Measurements from ENCODE around the gene SLC37A2. TPM values are rescaled to one million over a fixed set of nuclear protein-coding genes. Genes with fewer than 3 reads are reported as not detected.

SLC37A2 gene
- total RNA-seq, 2 donors from 2014 or later: 6.0 to 8.9 TPM

DNA sequence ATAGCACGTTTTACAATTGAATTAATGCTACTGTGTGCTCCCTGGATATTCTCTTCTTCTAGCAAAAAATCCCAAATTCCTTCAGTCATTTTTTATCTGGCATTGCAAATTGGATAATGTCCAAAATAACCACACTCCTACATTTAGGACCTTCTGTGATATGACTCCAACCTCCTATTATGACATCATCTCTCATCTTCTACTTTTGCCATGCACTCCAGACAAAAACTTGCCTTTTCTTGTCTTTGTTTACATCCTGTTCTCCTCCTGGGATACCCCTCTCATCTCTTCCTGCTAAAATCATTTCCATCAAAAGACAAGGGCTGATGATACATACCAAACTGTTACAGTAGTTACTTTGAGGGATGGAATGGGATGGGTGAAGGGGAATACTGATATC, 69.0 kb downstream of the SLC37A2 start:
- intact Hi-C loops (cut with DNase I): no loop called here
- DNase-seq (no peak), ATAC-seq (no peak)

- ATAC-seq (no peak), DNase-seq (no peak)
- intact Hi-C loops (cut with DNase I): no loop called here
Observed at GRCh38 chr11:125132596-125132995, 69.5 kb downstream of the SLC37A2 start.

DNA sequence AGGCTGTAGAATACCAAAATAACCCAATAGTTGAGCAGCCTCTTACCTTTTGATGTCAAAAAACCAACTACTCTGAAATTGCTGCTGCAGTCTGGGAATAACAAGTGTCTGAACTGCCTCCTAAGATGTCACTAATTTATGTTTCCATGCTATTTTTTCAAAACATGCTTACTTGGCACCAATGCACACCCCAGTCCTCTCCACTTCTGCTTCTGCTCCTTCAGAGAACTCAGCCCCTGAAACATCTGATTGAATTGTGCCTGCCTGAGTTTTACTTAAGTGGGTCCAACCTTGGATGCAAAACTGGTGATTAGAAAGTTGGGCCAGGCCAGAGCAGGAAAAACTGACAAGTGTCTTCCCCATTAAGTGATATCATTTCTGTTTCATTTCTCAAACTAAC, 72.9 kb downstream of the SLC37A2 start:
- ATAC-seq (no peak), DNase-seq (no peak)
- intact Hi-C loops (cut with DNase I): loop anchor here in 1 of 2 donors (5.0 kb wide), 1 partner anchor 164 kb away; no protein-coding TSS in a partner anchor

- ATAC-seq: no peak
Observed at GRCh38 chr11:125138966-125139365, 75.9 kb downstream of the SLC37A2 start.

GRCh38 chr11:125139778-125140177, 76.7 kb downstream of the SLC37A2 start:
- DNase-seq (no peak), ATAC-seq (no peak)
- intact Hi-C loops (cut with DNase I): loop anchor here in 1 of 2 donors (5.0 kb wide), 1 partner anchor 167 kb away; no protein-coding TSS in a partner anchor

More at GRCh38 chr11:125138966-125139365, 75.9 kb downstream of the SLC37A2 start:
- DNase-seq: no peak
- intact Hi-C loops (cut with DNase I): loop anchor here in 1 of 2 donors (5.0 kb wide), 1 partner anchor 167 kb away; no protein-coding TSS in a partner anchor

Other genes starting within 250 kb of the SLC37A2 start
- 10 to 100 TPM; 11.1 to 11.5 TPM for gene ROBO3, start 197.9 kb upstream of the SLC37A2 start, total RNA-seq
- gene ROBO4, start 165.4 kb upstream of the SLC37A2 start, total RNA-seq: 10 to 100 TPM; 18.9 to 43.3 TPM
- not detected for gene HEPN1, start 144.1 kb upstream of the SLC37A2 start, total RNA-seq
- 1 to 10 TPM; 4.6 to 5.4 TPM for gene HEPACAM, start 127.3 kb upstream of the SLC37A2 start, total RNA-seq
- gene CCDC15, start 109.1 kb upstream of the SLC37A2 start, total RNA-seq: under 1 TPM; 0.31 to 0.82 TPM
- 10 to 100 TPM; 10.9 to 12.8 TPM for gene TMEM218, start 48.3 kb downstream of the SLC37A2 start, total RNA-seq
- gene PKNOX2, start 101.4 kb downstream of the SLC37A2 start, total RNA-seq: 10 to 100 TPM; 13.8 to 14.4 TPM